ENCODE results near the gene FILIP1L. TPM values are rescaled to one million over a fixed set of nuclear protein-coding genes. Genes with fewer than 3 reads are reported as not detected.

Gene FILIP1L
- total RNA-seq = under 1 TPM; 0.35 to 0.48 TPM

DNA sequence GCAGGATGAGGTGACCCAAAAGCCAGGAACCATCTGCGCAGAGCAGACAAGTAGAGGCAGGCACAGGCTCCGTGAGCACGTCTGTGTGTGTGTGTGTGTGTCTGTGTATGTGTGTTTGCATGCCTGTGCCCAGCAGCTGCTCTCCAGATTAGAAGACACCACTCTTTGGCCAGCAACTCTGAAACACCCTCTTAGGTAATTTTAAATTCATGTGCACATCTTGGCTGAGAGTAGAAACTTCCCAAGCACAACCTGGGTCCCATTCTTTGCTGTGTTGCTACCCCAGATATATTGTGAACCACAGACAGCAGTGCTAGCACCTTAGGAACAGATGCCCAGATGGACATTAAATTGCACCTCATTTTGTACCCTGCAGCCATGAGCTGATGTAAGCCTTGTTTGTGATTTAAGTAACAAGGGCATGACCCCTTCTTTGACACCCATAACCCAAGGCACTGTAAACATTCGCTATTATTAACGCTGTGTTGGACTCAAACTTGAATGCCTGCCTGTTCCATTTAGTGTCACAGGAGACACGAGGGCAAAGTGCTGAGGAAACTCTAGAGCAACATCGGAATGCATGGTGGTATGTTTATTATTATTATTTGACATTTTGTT lies at the start of gene FILIP1L:
Gene FILIP1L (minus strand): TSS at position 89 of the 618 bp plus-strand sequence.
- no peak for DNase-seq
- Mint-ChIP-seq H3K36me3 (peaks cover 16% of the 10 kb centered on the region), H3K27me3 (no peaks in the 10 kb centered on the region), H3K4me1 (peaks cover 5% of the 10 kb centered on the region), H3K27ac (no peak within 1 kb of the TSS), H3K9me3 (no peaks in the 10 kb centered on the region), H3K4me3 (no peak within 1 kb of the TSS)

DNA sequence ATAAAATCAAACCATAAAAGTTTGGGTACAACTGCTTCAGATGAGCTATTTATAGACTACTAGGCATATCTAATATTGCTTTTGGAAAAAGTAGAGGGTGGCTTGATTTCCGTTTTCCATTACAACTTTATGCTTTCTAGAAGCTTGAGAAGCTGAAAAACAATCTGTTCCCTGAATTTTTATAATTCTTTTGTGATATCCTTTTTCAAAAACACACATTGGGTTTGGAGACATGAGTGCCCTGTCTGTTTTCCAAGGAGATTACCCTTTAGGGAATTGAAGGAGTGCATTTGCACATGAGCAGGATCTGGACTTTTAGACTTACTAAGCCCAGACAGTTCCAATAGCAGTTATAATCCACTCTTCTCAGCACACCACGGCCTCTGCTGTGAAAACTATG lies 49.5 kb upstream of the FILIP1L start:
- H3K9me3 Mint-ChIP-seq = no peaks in the 10 kb centered on the region
- peaks cover 8% of the 10 kb centered on the region for H3K4me1 Mint-ChIP-seq
- no peak for DNase-seq
- no peaks in the 10 kb centered on the region for H3K27me3 Mint-ChIP-seq
- no peak overlapping the region for H3K27ac Mint-ChIP-seq
- no peak overlapping the region for H3K4me3 Mint-ChIP-seq
- H3K36me3 Mint-ChIP-seq = peaks cover 22% of the 10 kb centered on the region

DNA sequence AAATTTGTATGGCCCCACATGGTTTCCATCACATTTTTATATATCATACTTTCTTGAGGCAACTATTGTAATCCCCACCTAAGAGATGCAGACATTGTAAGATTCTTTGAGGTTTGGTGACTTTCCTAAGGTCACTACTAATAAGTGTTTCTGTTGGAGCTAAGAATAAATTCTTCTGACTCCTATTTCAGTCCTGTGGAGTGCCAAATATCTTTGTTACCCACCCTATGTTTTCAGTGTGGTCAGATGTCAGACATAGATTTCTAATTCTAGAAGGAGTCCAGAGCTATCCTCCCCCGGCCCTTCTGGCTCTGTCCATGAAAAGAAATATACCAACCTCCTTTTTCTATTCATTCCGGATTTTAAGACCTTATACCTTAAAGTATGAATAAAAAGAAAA lies 46.2 kb upstream of the FILIP1L start:
- no peak for DNase-seq
- peaks cover 6% of the 10 kb centered on the region for H3K9me3 Mint-ChIP-seq
- no peak overlapping the region for H3K4me3 Mint-ChIP-seq
- no peak overlapping the region for H3K27ac Mint-ChIP-seq
- H3K36me3 Mint-ChIP-seq = peaks cover 42% of the 10 kb centered on the region
- H3K4me1 Mint-ChIP-seq = peaks cover 14% of the 10 kb centered on the region
- H3K27me3 Mint-ChIP-seq = no peaks in the 10 kb centered on the region

DNA sequence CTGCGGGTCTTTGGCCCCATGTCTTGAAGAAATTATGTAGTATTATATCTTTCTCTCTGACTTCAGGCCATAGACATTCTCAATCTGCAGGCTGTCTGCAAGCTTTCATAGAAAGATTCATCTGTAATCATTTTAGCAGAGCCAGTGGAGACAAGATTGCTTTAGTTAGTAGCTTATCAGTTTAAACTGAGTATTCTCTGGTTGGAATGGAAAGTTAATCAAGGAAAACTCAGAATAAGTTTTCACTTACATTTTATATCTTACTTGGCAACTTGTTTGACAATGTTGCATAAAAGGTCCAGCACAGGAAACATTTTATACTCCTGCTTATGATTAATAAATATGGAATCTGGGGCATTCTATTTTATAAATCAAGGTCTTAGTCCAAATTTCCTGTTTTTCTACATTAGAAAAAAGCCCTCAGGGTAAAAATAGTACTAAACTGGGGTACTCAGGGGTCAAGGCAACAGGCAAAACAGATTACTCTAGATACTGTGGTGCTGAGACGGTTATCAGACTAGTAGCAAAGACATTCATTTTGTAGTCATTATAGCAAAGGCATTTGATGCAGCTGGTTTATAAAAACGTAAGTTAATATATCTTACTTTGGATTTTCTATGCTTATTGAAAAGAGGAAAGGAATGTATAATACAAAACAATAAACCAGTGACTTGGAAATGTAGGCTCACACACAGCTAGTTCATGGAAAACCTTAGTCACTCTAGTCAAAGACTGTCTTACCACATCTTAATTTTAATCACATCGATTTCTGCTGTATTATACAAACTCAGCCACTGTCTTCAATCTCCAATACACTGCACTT lies 45.2 kb upstream of the FILIP1L start:
- Mint-ChIP-seq H3K27me3 (no peaks in the 10 kb centered on the region), H3K9me3 (peaks cover 12% of the 10 kb centered on the region), H3K36me3 (peaks cover 46% of the 10 kb centered on the region), H3K27ac (no peak overlapping the region), H3K4me3 (no peak overlapping the region), H3K4me1 (peaks cover 14% of the 10 kb centered on the region)
- no peak for DNase-seq

DNA sequence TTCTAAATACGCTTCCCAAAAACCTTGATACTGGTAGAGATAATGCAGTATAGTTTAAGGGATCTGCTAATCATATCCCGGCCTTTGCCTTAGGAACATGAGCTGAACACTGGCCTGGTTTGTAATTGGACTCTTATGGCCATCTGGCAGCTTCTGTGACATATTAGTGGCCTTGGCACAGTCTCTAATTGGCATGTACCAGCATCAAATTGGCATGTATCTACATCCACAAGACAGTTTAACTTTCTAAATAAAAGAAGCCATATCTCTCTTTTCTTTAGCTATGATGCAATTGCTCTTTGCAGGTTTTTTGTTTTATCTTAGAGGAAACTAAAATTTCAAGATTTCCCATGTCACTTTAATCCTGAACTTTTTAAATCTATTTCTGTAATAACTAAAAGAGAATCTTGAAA lies 44.6 kb upstream of the FILIP1L start:
- Mint-ChIP-seq H3K4me1 (peaks cover 14% of the 10 kb centered on the region), H3K27ac (no peak overlapping the region), H3K4me3 (no peak overlapping the region), H3K27me3 (no peaks in the 10 kb centered on the region), H3K9me3 (peaks cover 12% of the 10 kb centered on the region), H3K36me3 (peaks cover 46% of the 10 kb centered on the region)
- DNase-seq = no peak

DNA sequence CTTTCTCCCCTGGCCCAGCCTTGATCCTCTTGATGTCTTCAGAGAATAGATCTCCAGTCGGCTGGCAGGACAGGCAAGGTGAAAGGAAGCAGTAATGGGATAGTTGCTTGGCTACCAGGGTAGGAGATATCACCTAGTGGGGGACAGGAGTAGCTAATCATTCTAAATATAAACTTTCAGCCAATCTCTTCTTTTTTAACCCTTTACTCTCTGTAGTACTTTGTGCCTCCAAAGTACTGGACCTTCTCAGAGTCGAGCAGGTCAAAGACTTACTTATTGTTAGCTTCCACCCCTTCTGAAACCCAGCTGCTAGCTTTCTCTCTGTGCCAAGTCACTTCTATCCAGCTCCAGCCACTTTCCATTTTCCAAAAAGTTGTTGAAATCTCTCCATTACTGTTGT lies 43.4 kb upstream of the FILIP1L start:
- DNase-seq = no peak
- Mint-ChIP-seq H3K4me1 (peaks cover 14% of the 10 kb centered on the region), H3K36me3 (peaks cover 53% of the 10 kb centered on the region), H3K27ac (no peak overlapping the region), H3K27me3 (no peaks in the 10 kb centered on the region), H3K9me3 (peaks cover 14% of the 10 kb centered on the region), H3K4me3 (no peak overlapping the region)

DNA sequence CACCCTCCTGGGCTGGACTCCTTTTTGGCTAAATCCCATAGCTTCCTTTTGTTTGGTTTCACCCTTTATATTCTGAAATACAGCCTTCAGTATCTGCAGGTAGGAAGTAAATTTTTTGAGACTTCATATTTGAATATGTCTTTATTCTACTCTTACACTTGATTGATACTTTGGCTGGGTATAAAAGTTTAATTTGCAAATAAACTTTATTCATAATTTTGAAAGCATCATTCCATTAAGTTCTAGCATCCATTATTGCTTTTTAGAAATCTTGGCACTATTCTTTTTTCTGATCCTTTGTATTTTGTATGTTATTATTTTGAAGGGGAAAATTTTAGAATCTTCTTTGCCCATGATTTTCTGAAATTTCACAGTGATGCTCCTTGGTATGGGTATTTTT lies 41.3 kb upstream of the FILIP1L start:
- DNase-seq = no peak
- H3K27me3 Mint-ChIP-seq = no peaks in the 10 kb centered on the region
- no peak overlapping the region for H3K4me3 Mint-ChIP-seq
- peaks cover 63% of the 10 kb centered on the region for H3K36me3 Mint-ChIP-seq
- H3K9me3 Mint-ChIP-seq = peaks cover 15% of the 10 kb centered on the region
- H3K4me1 Mint-ChIP-seq = peaks cover 18% of the 10 kb centered on the region
- no peak overlapping the region for H3K27ac Mint-ChIP-seq

DNA sequence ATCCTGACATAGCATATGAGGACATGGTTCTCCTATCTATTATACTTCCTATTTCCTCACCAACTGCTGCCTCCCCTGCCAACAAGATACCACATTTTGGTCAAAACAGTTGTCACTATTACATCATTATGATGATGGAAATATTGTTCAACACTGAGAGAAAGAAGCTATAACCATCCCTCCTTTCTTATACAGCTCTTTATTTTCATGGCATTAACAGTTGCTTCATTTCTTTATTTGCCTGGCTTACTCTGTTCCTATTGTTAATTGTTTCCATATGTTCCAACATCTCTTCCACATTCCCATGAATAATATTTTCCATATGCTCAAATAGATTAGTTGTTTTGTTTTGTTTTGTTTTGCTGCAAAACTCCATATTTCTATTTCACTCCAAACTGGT lies 40.8 kb upstream of the FILIP1L start:
- Mint-ChIP-seq H3K4me1 (peaks cover 18% of the 10 kb centered on the region), H3K4me3 (no peak overlapping the region), H3K36me3 (peaks cover 63% of the 10 kb centered on the region), H3K27me3 (no peaks in the 10 kb centered on the region), H3K27ac (no peak overlapping the region), H3K9me3 (peaks cover 15% of the 10 kb centered on the region)
- DNase-seq = no peak

DNA sequence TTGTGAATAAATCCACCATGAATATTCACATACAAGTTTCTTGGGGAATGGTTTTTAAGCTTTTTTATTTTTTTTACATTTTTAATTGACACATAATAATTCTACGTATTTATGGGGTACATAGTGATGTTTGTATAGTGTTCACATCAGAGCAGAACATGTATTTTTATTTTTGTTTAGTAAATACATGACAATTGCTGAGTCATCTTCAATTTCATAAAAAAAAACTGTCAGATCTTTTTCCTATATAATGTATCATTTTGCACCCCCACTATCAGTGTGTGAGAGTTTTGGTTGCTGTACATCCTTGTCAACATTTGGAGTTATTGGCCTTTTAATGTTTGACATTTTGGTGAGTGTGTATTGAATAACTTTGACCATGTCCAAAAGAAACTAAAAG lies 39.9 kb upstream of the FILIP1L start:
- H3K9me3 Mint-ChIP-seq = peaks cover 15% of the 10 kb centered on the region
- H3K4me3 Mint-ChIP-seq = no peak overlapping the region
- no peaks in the 10 kb centered on the region for H3K27me3 Mint-ChIP-seq
- H3K4me1 Mint-ChIP-seq = peaks cover 11% of the 10 kb centered on the region
- peaks cover 68% of the 10 kb centered on the region for H3K36me3 Mint-ChIP-seq
- no peak for DNase-seq
- H3K27ac Mint-ChIP-seq = no peak overlapping the region

DNA sequence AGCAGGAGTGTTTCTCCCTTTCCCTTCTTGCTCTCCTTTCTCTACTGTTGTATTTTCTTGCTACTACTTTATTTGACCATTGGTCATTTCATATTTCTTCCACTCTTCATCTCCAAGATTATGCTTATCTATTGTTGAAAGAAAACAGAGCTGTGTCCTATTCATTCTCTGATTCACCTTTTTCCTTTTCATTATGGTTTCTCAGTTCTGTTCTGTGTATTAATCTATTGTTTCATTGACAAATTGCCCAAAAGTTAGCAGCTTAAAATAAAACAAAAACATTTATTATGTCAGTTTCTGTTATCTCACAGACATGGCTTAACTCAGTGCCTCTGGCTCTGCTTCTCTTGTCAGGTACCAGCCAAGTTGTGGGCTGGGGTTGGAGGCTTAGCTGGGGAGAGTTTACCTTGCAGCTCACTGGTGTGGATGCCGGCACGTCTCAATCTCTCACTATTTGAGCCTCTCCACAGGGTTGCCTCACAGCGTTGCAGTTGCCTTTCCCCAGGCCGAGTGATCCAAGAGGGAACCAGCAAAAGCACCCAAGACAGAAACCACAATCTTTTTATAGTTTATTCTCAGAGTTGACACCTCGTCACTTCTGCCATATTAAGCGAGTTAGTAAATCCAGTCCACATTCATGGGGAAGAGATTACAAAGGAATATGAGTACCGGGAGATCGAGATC lies 36.9 kb upstream of the FILIP1L start:
- Mint-ChIP-seq H3K27ac (no peak overlapping the region), H3K4me3 (no peak overlapping the region), H3K27me3 (no peaks in the 10 kb centered on the region), H3K9me3 (peaks cover 11% of the 10 kb centered on the region), H3K36me3 (peaks cover 58% of the 10 kb centered on the region), H3K4me1 (peaks cover 5% of the 10 kb centered on the region)
- no peak for DNase-seq

DNA sequence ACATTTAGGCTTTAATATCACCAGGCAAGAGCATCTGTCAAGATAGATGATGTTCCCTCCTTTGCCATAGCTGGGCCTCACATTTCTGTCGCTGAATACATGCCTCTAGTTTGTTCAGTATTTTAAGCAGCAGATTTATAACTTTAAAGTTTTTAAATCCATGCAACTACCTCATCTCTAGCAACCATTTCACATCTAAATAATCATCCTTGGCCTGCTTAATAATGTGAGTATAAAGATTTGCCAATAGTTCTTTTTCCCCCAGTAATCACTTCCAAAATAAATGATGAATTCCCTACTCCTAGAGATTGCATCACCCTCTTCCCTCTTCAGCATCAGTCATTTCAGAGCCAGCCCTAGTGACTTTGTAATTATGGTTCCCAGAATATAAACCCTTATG lies 36.2 kb upstream of the FILIP1L start:
- peaks cover 5% of the 10 kb centered on the region for H3K4me1 Mint-ChIP-seq
- peaks cover 58% of the 10 kb centered on the region for H3K36me3 Mint-ChIP-seq
- H3K27ac Mint-ChIP-seq = no peak overlapping the region
- DNase-seq = no peak
- peaks cover 9% of the 10 kb centered on the region for H3K9me3 Mint-ChIP-seq
- H3K27me3 Mint-ChIP-seq = no peaks in the 10 kb centered on the region
- H3K4me3 Mint-ChIP-seq = no peak overlapping the region

DNA sequence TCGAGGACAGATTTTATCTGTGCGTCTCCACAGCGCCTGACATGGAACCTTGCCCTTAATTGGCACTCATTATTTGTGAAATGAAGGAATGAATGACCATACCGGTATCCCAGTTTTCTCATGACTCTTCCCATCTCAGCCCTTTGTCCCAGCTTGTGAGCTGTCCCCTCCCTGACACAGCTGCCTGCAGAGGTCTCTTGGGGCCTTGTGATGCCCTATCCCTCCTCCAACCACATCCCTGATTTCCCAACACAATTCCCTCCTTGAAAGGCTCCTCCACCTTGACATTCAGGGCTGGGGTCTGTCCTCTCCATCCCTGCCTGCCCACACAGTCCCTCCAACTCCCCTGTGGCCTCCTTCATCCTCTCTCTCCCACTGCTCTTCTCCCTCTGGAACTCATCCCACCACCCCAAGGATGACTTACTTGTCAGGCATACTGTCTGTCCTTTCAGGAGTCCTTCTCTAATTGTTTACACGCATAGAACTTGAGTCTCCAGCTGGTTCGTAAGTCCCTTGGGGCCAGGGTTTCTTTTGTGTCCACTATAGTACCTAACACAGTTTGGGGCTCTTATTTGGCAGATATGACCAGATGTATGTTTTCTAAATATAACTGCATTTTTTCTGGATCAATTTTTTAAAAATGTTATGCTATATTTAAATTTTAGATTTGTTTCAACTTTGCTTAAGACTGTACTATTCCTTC lies 35.6 kb upstream of the FILIP1L start:
- H3K36me3 Mint-ChIP-seq = peaks cover 52% of the 10 kb centered on the region
- no peak overlapping the region for H3K27ac Mint-ChIP-seq
- H3K4me1 Mint-ChIP-seq = peaks cover 5% of the 10 kb centered on the region
- H3K9me3 Mint-ChIP-seq = peaks cover 3% of the 10 kb centered on the region
- no peak for DNase-seq
- no peak overlapping the region for H3K4me3 Mint-ChIP-seq
- H3K27me3 Mint-ChIP-seq = no peaks in the 10 kb centered on the region

DNA sequence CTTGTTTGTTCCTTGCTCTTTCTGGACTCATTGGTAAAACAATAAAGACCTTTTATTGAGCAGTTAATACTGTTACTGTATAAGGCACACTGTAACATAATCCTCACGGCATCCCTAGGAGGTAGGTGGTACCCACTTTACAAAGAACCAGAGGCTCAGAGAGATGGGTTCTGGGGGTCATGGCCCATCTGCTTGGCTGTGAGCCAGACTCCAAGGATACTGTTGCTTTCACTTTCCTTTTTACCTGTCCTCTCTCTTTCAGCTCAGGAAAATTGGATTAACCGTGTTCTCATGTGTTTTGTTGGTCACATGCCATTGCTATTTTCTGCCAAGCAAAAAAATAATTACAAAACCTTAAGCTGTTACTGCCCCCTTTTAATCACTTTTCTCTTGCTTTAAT lies 34.8 kb upstream of the FILIP1L start:
- Mint-ChIP-seq H3K9me3 (peaks cover 4% of the 10 kb centered on the region), H3K4me3 (no peak overlapping the region), H3K27me3 (no peaks in the 10 kb centered on the region), H3K36me3 (peaks cover 57% of the 10 kb centered on the region), H3K27ac (no peak overlapping the region), H3K4me1 (peaks cover 8% of the 10 kb centered on the region)
- DNase-seq = no peak

DNA sequence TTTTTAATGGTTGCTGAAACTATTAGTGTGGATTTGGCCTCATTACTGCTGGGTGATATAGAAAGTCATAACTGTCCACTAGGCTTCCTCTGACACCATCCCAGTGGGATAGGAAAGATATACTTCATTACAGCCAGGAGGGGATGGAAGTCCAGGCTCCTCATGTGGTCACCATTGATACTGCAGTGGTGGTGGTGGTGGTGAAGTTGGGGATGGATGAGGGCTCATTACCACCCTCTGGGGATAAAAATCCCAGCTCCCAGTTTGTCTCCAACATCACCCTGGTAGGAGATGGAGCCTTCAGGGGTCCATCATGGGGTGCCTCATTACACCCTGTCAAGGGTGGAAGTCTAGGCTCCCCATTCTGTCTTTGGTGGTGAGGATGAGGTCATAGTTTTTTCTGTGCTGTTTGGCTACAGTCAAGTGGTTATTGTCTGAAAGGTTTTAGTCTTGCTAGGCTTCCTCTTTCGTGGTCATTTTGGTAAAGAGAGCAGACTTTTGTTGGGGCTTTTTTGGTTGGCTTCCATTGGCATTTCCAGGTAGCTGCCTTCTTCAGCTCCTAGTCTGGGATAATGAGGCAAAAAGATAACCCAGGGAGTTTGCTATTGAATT lies 30.1 kb upstream of the FILIP1L start:
- Mint-ChIP-seq H3K4me1 (peaks cover 3% of the 10 kb centered on the region), H3K4me3 (no peak overlapping the region), H3K9me3 (peaks cover 21% of the 10 kb centered on the region), H3K36me3 (peaks cover 54% of the 10 kb centered on the region), H3K27ac (no peak overlapping the region), H3K27me3 (no peaks in the 10 kb centered on the region)
- no peak for DNase-seq

DNA sequence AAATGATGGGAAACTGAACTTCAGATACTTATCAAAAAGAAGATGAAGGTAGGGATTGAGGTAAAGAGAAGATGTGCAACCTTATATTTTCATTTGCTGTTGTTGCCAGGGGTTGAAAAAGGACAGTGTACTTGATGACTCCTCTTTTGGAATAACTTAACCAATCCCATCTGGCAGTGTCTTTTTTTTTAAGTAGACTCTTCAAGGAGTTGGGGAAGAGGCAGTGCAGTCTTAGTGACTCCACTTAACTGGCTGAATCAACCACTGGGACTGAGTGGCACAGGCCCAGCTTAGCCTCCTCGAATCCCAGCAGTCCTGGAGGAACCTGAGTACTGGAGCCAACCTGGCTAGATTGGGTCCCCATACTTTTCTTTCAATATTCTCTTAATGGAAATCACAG lies 27.3 kb upstream of the FILIP1L start:
- Mint-ChIP-seq H3K27ac (no peak overlapping the region), H3K36me3 (peaks cover 52% of the 10 kb centered on the region), H3K4me3 (no peak overlapping the region), H3K27me3 (no peaks in the 10 kb centered on the region), H3K9me3 (peaks cover 21% of the 10 kb centered on the region), H3K4me1 (peaks cover 3% of the 10 kb centered on the region)
- DNase-seq = no peak

Data from activated naive CD8-positive, alpha-beta T cell treated with anti-CD3 and anti-CD28 coated beads for 36 hours (primary cell).